Ovary (tissue), 9 donors: ENCODE data around the gene P2RY11. TPM values are rescaled to one million over a fixed set of nuclear protein-coding genes. Genes with fewer than 3 reads are reported as not detected.

Source experiments
- DNase-seq, 5 donors: peaks; one replicate each; pipeline ENCODE4 v3.0.0-alpha.2; 2019 to 2020
- H3K27ac ChIP-seq, 2 donors: fragments of 200-600 bp; one replicate each; pipeline versions ENCODE4 v1.5.1 to v1.8.0; 2019 to 2022
- H3K27me3 ChIP-seq: fragments of 200-600 bp; one replicate; pipeline ENCODE4 v1.8.0; 2022
- H3K36me3 ChIP-seq: fragments of 200-600 bp; sonication (generic); one replicate; pipeline ENCODE4 v1.5.1; 2019
- H3K4me1 ChIP-seq: one replicate; pipeline ENCODE4 v1.8.1; 2013; ENCODE audit warnings: mild to moderate bottlenecking, moderate library complexity; ENCODE audit not compliant: insufficient read depth
- H3K4me3 ChIP-seq: fragments of 200-600 bp; sonication (generic); one replicate; pipeline ENCODE4 v1.5.1; 2017
- H3K9me3 ChIP-seq, 2 donors: fragments of 200-600 bp in 1 of 2; sonication (generic) in 1 of 2; one replicate each; pipeline versions ENCODE4 v1.5.1 to v1.8.1; 2013 to 2019; ENCODE audit warnings: mild to moderate bottlenecking in 1 of 2, moderate library complexity in 1 of 2
- EP300 ChIP-seq: sonication (generic); formaldehyde crosslinking; IDR thresholded peaks from one replicate; pipeline ENCODE4 v1.6.1; 2017; ENCODE audit warnings: antibody characterized with exemption
- POLR2A ChIP-seq: fragments of 450-650 bp; IDR thresholded peaks from one replicate; pipeline ENCODE4 v1.6.1; 2017; ENCODE audit warnings: antibody characterized with exemption, mild to moderate bottlenecking, moderate library complexity
- WGBS, 3 donors: extraction: QIAGEN DNeasy Blood & Tissue Kit in 1 of 3; methylation state at CpG; one replicate each; pipeline versions ENCODE4 v1.1.5 to v1.1.7; 2013 to 2017; 5-methylcytosine and 5-hydroxymethylcytosine counted together
- intact Hi-C, 4 donors: fragments of 100-400 bp; cut with DNase I; formaldehyde crosslinking; loops; one replicate each; pipeline versions ENCODE4 v1.11.0 to v1.15.1; 2022 to 2023
- polyA plus RNA-seq, 2 donors: library from polyadenylated mRNA; stranded (reverse); fragments of 200-250 nt in 1 of 2; fragments of 350-450 nt in 1 of 2; fragmentation: Illumina TruSeq in 1 of 2; extraction: RNeasy Lipid Tissue Mini Kit (QIAGEN cat#74804) in 1 of 2; gene quantifications; one replicate each; pipeline ENCODE4 v1.2.3, GENCODE V29; 2013 to 2014
- total RNA-seq, 7 donors: library from RNA; depleted of rRNA in 2 of 7; stranded (reverse); fragments of >200 nt in 2 of 7; fragmentation: NEBNext Ultra II Directional in 3 of 7; extraction: Animal tissue kit (Norgen Biotek cat#: 25700) in 3 of 7; gene quantifications; one replicate each; pipeline versions ENCODE4 v1.1.0 to v1.2.4, GENCODE V29; 2016 to 2023
- TF ChIP-seq, protein P1 (sequence below), 3 donors: fragments of 450-650 bp in 2 of 3; fragments of 200-600 bp in 1 of 3; IDR thresholded peaks; one replicate each; pipeline versions ENCODE4 v1.5.1 to v1.8.0; 2016 to 2022; ENCODE audit warnings: antibody characterized with exemption in 3 of 3, mild to moderate bottlenecking in 1 of 3
- donor health status: DM: no; HTN: no; CAD: no; lungs with moderate emphysema.
- donor health status: DM: no; HTN: no; CAD: no.
- donor health status: Bipolar disorder and iron deficiency.
- donor health status: DM: yes; HTN: yes; CAD: no.
- donor health status: DM: no; HTN: no; CAD: no.
- donor health status: DM: yes; HTN: yes; CAD: no.

Gene P2RY11
- total and polyA plus RNA-seq, 9 donors: 2.1 to 18.5 (median 12.8) TPM

GRCh38 chr19:10141973-10142372 lies 30.5 kb downstream of the P2RY11 start:
- Histone ChIP-seq H3K36me3 (peaks cover 2% of the 10 kb centered on the region), H3K27me3 (no peaks in the 10 kb centered on the region), H3K4me3 (no peak overlapping the region), H3K27ac (no peak overlapping the region), H3K9me3 (no peaks in the 10 kb centered on the region), H3K4me1 (no peaks in the 10 kb centered on the region)
- TF ChIP-seq, protein P1, sequence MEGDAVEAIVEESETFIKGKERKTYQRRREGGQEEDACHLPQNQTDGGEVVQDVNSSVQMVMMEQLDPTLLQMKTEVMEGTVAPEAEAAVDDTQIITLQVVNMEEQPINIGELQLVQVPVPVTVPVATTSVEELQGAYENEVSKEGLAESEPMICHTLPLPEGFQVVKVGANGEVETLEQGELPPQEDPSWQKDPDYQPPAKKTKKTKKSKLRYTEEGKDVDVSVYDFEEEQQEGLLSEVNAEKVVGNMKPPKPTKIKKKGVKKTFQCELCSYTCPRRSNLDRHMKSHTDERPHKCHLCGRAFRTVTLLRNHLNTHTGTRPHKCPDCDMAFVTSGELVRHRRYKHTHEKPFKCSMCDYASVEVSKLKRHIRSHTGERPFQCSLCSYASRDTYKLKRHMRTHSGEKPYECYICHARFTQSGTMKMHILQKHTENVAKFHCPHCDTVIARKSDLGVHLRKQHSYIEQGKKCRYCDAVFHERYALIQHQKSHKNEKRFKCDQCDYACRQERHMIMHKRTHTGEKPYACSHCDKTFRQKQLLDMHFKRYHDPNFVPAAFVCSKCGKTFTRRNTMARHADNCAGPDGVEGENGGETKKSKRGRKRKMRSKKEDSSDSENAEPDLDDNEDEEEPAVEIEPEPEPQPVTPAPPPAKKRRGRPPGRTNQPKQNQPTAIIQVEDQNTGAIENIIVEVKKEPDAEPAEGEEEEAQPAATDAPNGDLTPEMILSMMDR (IDR thresholded peaks at IDR 0.05): no peak
- no peak for TF ChIP-seq POLR2A
- no peak for TF ChIP-seq EP300
- WGBS, 3 donors: 96% methylated on average over 18 of the region's 18 CpGs
- DNase-seq: no peak
- intact Hi-C loops: no loop called here

DNA sequence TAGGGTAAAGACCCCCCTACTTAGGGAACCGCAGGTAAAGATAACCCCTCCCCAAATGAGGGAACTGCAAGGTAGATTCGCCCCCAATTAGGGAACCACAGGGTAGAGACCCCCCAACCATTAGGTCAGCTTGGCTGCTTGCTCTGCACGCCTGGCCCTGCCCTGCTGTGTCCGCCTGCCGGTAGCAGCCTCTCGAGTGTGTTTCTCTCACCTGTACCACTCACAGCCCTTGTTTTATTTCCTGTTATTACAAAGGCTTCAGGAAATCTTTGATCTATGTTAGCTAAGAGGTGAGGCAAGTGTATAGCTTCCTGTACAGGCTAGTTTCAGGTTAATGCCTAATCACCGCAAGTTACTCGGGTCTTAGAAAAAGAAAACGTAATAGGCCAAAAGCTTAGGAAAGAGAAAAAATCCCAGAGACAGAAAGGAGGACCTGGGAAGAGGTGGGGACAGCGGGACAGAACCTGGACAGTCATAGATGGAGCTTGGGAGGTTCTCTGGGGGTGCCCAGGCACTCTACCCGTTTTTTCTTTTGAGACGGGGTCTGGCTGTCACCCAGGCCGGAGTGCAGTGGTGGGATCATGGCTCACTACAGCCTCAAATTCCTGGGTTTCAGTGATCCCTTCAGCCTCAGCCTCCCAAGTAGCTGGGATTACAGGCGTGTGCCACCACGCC lies 31.3 kb downstream of the P2RY11 start:
- Histone ChIP-seq H3K4me3 (no peak overlapping the region), H3K27me3 (no peaks in the 10 kb centered on the region), H3K4me1 (no peaks in the 10 kb centered on the region), H3K27ac (no peak overlapping the region), H3K36me3 (no peaks in the 10 kb centered on the region), H3K9me3 (no peaks in the 10 kb centered on the region)
- WGBS, 3 donors: 86 to 92% (median 86%) methylated on average over 15 of the region's 15 CpGs
- TF ChIP-seq, protein P1 (IDR thresholded peaks at IDR 0.05): no peak
- DNase-seq: no peak
- intact Hi-C loops: no loop called here

DNA sequence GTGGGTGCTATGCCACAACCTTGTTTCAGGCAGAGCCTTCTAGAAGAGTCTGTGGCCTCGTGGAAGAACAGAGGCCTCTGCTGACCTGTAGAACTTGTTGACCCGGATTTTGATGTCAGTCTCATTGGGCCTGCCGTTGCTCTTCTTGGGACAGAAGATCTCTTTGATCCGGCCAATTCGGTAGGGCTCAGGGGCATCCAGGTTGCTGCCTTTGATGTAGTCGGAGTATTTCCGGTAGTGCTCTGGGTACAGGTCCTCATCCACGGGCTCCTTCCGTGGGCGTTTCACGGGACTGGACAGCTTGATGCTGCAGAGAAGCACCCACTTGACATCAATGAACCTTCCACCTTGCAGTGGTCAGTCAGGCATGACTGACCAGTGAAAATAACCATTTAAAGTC lies 32.2 kb downstream of the P2RY11 start:
- Histone ChIP-seq H3K9me3 (no peaks in the 10 kb centered on the region), H3K27me3 (no peaks in the 10 kb centered on the region), H3K36me3 (no peaks in the 10 kb centered on the region), H3K27ac (no peak overlapping the region), H3K4me3 (no peak overlapping the region), H3K4me1 (no peaks in the 10 kb centered on the region)
- intact Hi-C loops: no loop called here
- DNase-seq: no peak
- TF ChIP-seq, protein P1 (IDR thresholded peaks at IDR 0.05): no peak
- TF ChIP-seq EP300 (no peak), POLR2A (no peak)
- WGBS, 3 donors: 86 to 89% (median 88%) methylated on average over 11 of the region's 11 CpGs

DNA sequence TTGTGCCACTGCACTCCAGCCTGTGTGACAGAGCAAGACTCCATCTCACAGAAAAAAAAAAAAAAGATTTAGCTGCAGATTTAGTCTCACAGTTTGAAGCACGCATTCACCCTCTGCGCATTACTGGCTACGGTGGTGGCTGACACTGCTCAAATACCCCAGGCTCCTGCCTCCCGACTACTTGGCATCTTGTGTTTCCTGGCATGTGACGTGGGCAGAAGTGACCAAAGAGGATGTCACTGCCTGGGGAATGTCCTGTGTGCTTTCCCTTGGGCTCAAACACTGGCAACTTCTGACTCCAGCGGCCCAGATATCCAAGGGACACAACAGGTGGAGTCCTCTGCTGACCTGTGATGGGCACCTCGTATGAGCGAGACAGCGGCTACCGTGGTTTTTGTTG lies 32.9 kb downstream of the P2RY11 start:
- no peak overlapping the region for H3K4me3 ChIP-seq
- intact Hi-C loops: no loop called here
- 88 to 95% (median 94%) methylated on average over 10 of the region's 10 CpGs for WGBS, 3 donors
- no peak for DNase-seq
- no peaks in the 10 kb centered on the region for H3K36me3 ChIP-seq
- TF ChIP-seq POLR2A (no peak), EP300 (no peak)
- TF ChIP-seq, protein P1 (IDR thresholded peaks at IDR 0.05): no peak
- H3K27me3 ChIP-seq: no peaks in the 10 kb centered on the region
- H3K27ac ChIP-seq: no peak overlapping the region
- H3K4me1 ChIP-seq: no peaks in the 10 kb centered on the region
- H3K9me3 ChIP-seq: no peaks in the 10 kb centered on the region
